RPMI7951 (cell line): ENCODE results near the gene C6orf141. TPM values are rescaled to one million over a fixed set of nuclear protein-coding genes. Genes with fewer than 3 reads are reported as not detected.
A peak's percentile ranks its signal among the peaks of the same experiment; 100 is the strongest.
"Not testable (repeated sequence)": the region's sequence is repeated elsewhere in the genome, so short reads cannot be mapped to it uniquely, and the experiment has no call there.

Experiments
- DNase-seq: peaks from one replicate; pipeline ENCODE4 v3.0.0-alpha.2; 2012; ENCODE audit warnings: low read depth
- total RNA-seq: library from RNA; depleted of rRNA; stranded (reverse); fragments of >200 nt; shearing (Covaris generic); gene quantifications from 2 replicates; pipeline ENCODE4 v1.2.3, GENCODE V29; 2014; rRNA removed

C6orf141 gene
- total RNA-seq, 1 experiment from 2014 or later: 0.60 TPM

DNA sequence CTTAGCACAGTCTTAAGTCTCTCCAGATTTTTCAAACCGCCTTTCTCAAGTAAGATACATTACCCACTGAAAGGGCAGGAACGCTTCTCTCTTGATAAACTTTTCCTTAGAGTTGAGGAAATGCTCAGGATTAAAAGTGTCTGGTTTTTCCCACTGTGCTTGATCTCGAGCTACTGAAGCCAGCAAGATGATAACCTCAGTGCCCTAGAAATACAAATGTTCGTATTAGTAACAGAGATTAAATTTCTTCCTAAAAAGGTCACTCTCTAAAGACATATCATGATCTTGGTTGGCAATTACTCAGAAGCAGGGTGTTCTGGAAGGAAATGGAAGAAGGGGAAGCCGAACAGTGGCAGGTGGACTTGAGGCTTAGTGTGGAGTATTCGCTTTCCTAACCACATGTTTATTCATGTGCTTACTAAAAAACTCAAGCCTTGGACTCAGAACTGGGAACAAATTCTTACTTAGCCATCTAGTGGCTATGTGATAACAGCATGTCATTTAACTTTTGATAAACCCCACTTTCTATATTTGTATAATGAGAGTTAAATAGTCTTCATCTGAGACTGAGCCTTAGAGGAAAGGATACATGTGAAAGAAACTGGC lies 20.1 kb downstream of the C6orf141 start:
- DNase-seq: peak; percentile 40

DNA sequence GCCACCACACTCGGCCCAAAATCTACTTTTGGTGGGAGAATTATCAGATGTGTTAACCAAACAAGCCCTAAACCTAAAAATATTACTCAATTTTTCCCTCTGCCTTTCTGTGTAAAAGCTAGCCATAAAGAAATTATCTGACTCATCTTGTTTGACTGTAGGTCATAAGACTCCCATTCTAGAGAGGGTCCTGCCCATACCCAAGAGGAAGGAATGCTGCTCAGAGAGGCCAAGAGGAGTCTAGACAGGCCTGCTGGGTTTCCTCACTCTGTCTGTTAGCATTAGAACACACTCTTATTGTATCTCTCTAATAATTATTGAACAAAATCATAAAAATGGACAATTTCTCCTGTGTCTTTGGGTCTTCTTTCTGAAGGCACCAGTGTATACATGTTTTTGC lies 26.1 kb downstream of the C6orf141 start:
- DNase-seq: no peak

GRCh38 chr6:49579649-49580048 lies 29.2 kb downstream of the C6orf141 start:
- DNase-seq: no peak

DNA sequence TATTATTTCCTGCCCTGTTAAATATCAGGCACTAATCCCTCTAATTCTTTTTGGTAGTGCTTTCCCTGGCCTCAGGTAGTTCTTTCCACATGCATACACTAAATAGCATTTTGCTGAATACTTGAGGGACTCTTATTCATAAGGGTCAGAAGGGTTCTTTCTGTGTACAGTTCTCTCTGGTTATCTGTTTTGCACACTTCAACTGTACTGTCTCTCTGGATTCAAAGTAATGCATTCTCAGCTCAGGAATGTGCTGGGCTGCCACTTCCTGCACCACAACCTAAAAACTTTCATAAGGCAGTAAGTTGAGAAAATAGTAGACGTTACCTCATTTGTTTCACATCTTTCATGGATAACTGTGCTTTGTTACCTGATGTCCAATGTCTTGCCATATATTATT lies 32.1 kb downstream of the C6orf141 start:
- no peak for DNase-seq

GRCh38 chr6:49587262-49587661 lies 36.8 kb downstream of the C6orf141 start:
- not testable (repeated sequence) for DNase-seq

Other genes with a start within 250 kb of the C6orf141 start
- gene MMUT, start 87.4 kb upstream of the C6orf141 start, total RNA-seq: 13.6 and 13.9 TPM in 2 replicates
- gene CENPQ, start 87.3 kb upstream of the C6orf141 start, total RNA-seq: 45.4 and 56.4 TPM in 2 replicates
- gene GLYATL3, start 50.7 kb upstream of the C6orf141 start, total RNA-seq: not detected in 2 replicates
- not detected in 2 replicates for gene RHAG, start 86.2 kb downstream of the C6orf141 start, total RNA-seq
- not detected in 2 replicates for gene CRISP2, start 162.9 kb downstream of the C6orf141 start, total RNA-seq
- gene CRISP3, start 193.7 kb downstream of the C6orf141 start, total RNA-seq: not detected in 2 replicates
- gene PGK2, start 236.6 kb downstream of the C6orf141 start, total RNA-seq: not detected in 2 replicates